ENCODE measurements around the gene BPIFB3.
"Not testable (repeated sequence)": the region's sequence is repeated elsewhere in the genome, so short reads cannot be mapped to it uniquely, and the experiment has no call there.

Gene BPIFB3

GRCh38 chr20:33027769-33028751 is 25.6 kb upstream of the BPIFB3 start:
- DNase-seq (ENCODE audit: extremely low spot score, insufficient read length, low read depth) = no peak
- no peak for FAIRE-seq

GRCh38 chr20:33028875-33029274 is 24.8 kb upstream of the BPIFB3 start:
- DNase-seq (ENCODE audit: extremely low spot score, insufficient read length, low read depth) (no peak), FAIRE-seq (no peak)

GRCh38 chr20:33030076-33030475 is 23.6 kb upstream of the BPIFB3 start:
- DNase-seq (ENCODE audit: extremely low spot score, insufficient read length, low read depth) = no peak
- no peak for FAIRE-seq

GRCh38 chr20:33030569-33030968 is 23.1 kb upstream of the BPIFB3 start:
- FAIRE-seq (no peak), DNase-seq (ENCODE audit: extremely low spot score, insufficient read length, low read depth) (no peak)

- FAIRE-seq = no peak
Observed at GRCh38 chr20:33031531-33031930, 22.2 kb upstream of the BPIFB3 start, which contains the start of gene BPIFB6. Gene BPIFB6, plus strand, starts transcription at chr20:33031648. Its CDS starts 0 bp downstream, at chr20:33031648.

GRCh38 chr20:33032555-33032954 is 21.1 kb upstream of the BPIFB3 start:
- no peak for FAIRE-seq

More at GRCh38 chr20:33031531-33031930, 22.2 kb upstream of the BPIFB3 start, which contains the start of gene BPIFB6:
- no peak for DNase-seq (ENCODE audit: extremely low spot score, insufficient read length, low read depth)

GRCh38 chr20:33033381-33033780 is 20.3 kb upstream of the BPIFB3 start:
- FAIRE-seq = no peak
- DNase-seq (ENCODE audit: extremely low spot score, insufficient read length, low read depth) = no peak

More at GRCh38 chr20:33032555-33032954, 21.1 kb upstream of the BPIFB3 start:
- no peak for DNase-seq (ENCODE audit: extremely low spot score, insufficient read length, low read depth)

GRCh38 chr20:33034115-33034514 is 19.6 kb upstream of the BPIFB3 start:
- no peak for FAIRE-seq
- DNase-seq (ENCODE audit: extremely low spot score, insufficient read length, low read depth) = no peak

GRCh38 chr20:33034901-33035492 is 18.7 kb upstream of the BPIFB3 start:
- DNase-seq (ENCODE audit: extremely low spot score, insufficient read length, low read depth) (no peak), FAIRE-seq (no peak)

GRCh38 chr20:33037456-33037855 is 16.2 kb upstream of the BPIFB3 start:
- FAIRE-seq = no peak
- DNase-seq (ENCODE audit: extremely low spot score, insufficient read length, low read depth) = no peak

- no peak for DNase-seq (ENCODE audit: extremely low spot score, insufficient read length, low read depth)
- FAIRE-seq = no peak
Observed at GRCh38 chr20:33038243-33038642, 15.5 kb upstream of the BPIFB3 start.

- no peak for DNase-seq (ENCODE audit: extremely low spot score, insufficient read length, low read depth)
- no peak for FAIRE-seq
Observed at GRCh38 chr20:33042430-33042829, 11.3 kb upstream of the BPIFB3 start.

- DNase-seq (ENCODE audit: extremely low spot score, insufficient read length, low read depth) = no peak
- FAIRE-seq = no peak
Observed at GRCh38 chr20:33042983-33043730, 10.5 kb upstream of the BPIFB3 start.

GRCh38 chr20:33043731-33044181 is 9.9 kb upstream of the BPIFB3 start:
- FAIRE-seq = no peak
- DNase-seq (ENCODE audit: extremely low spot score, insufficient read length, low read depth) = no peak

- FAIRE-seq = not testable (repeated sequence)
Observed at GRCh38 chr20:33045129-33045721, 8.5 kb upstream of the BPIFB3 start.

GRCh38 chr20:33046412-33046811 is 7.3 kb upstream of the BPIFB3 start:
- FAIRE-seq (no peak), DNase-seq (ENCODE audit: extremely low spot score, insufficient read length, low read depth) (no peak)

More at GRCh38 chr20:33045129-33045721, 8.5 kb upstream of the BPIFB3 start:
- DNase-seq (ENCODE audit: extremely low spot score, insufficient read length, low read depth) = not testable (repeated sequence)

- DNase-seq (ENCODE audit: extremely low spot score, insufficient read length, low read depth) = no peak
- FAIRE-seq = no peak
Observed at GRCh38 chr20:33051333-33051732, 2.4 kb upstream of the BPIFB3 start.

- no peak for DNase-seq (ENCODE audit: extremely low spot score, insufficient read length, low read depth)
- FAIRE-seq = no peak
Observed at GRCh38 chr20:33054381-33054780, 678 bp downstream of the BPIFB3 start.

GRCh38 chr20:33054791-33055190 is 1.1 kb downstream of the BPIFB3 start:
- DNase-seq (ENCODE audit: extremely low spot score, insufficient read length, low read depth) (no peak), FAIRE-seq (no peak)

- FAIRE-seq = no peak
- no peak for DNase-seq (ENCODE audit: extremely low spot score, insufficient read length, low read depth)
Observed at GRCh38 chr20:33059136-33059535, 5.4 kb downstream of the BPIFB3 start.

Measured in GM18507 (cell line).